Activated naive CD4-positive, alpha-beta T cell treated with anti-CD3 and anti-CD28 coated beads, Interleukin-2, amount 10 ng/mL, durations not matched to agents 7 days and 5 days (primary cell): Measurements from ENCODE around the gene PCSK2.

Experiments used
- CTCF ChIA-PET: fragments of 350-600 bp; sonication (Branson Sonifier 250); formaldehyde crosslinking; loops from one replicate; lab custom pipeline; 2021; ENCODE audit warnings: antibody characterized with exemption; lab: Charles Lee
- DNase-seq: peaks from one replicate; pipeline ENCODE4 v3.0.0-alpha.2; 2020
- H3K27ac Mint-ChIP-seq: one replicate; pipeline ENCODE4 v1.8.0; 2021; ENCODE audit warnings: mild to moderate bottlenecking, moderate library complexity, mixed read lengths
- H3K27me3 Mint-ChIP-seq: one replicate; pipeline ENCODE4 v1.8.0; 2021; ENCODE audit warnings: mild to moderate bottlenecking, mixed read lengths
- H3K36me3 Mint-ChIP-seq: one replicate; pipeline ENCODE4 v1.8.0; 2021; ENCODE audit warnings: mixed read lengths
- H3K4me1 Mint-ChIP-seq: one replicate; pipeline ENCODE4 v1.8.0; 2021; ENCODE audit warnings: mixed read lengths
- H3K4me3 Mint-ChIP-seq: one replicate; pipeline ENCODE4 v1.8.0; 2021; ENCODE audit warnings: mild to moderate bottlenecking, moderate library complexity, mixed read lengths
- H3K9me3 Mint-ChIP-seq: one replicate; pipeline ENCODE4 v1.8.0; 2021; ENCODE audit warnings: mixed read lengths

PCSK2 gene

GRCh38 chr20:17523326-17523725 is 296.5 kb downstream of the PCSK2 start:
- H3K9me3 Mint-ChIP-seq: no peaks in the 10 kb centered on the region
- no peaks in the 10 kb centered on the region for H3K36me3 Mint-ChIP-seq
- peaks cover 36% of the 10 kb centered on the region for H3K27me3 Mint-ChIP-seq
- DNase-seq: no peak
- no peak overlapping the region for H3K4me3 Mint-ChIP-seq
- H3K27ac Mint-ChIP-seq: no peak overlapping the region
- CTCF ChIA-PET: interaction anchor here (0.6 kb wide), 1 partner anchor 412 kb away, joined by 3 read pairs; no protein-coding TSS in a partner anchor
- peaks cover 4% of the 10 kb centered on the region for H3K4me1 Mint-ChIP-seq

DNA sequence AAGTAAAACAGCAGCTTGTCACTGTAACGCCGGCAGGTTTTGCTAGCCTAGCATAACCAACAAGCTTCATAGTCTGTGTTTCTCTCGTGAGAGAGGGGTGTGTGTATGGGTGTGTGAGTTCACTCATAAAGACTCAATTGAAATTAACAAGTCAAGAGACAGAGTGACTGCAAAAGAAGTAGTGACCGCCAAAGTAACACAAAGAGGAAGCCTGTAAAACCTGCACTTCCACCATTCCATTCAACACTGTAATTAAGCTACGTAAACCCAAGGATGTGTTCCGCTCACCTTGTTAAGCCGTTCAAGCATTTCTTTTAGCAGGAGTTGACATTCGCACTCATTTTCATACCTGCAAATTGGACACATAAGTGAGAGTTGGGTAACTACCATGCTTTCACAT is 297.7 kb downstream of the PCSK2 start:
- peaks cover 4% of the 10 kb centered on the region for H3K4me1 Mint-ChIP-seq
- peaks cover 29% of the 10 kb centered on the region for H3K27me3 Mint-ChIP-seq
- DNase-seq: no peak
- no peak overlapping the region for H3K27ac Mint-ChIP-seq
- CTCF ChIA-PET: no interaction called here
- no peak overlapping the region for H3K4me3 Mint-ChIP-seq
- no peaks in the 10 kb centered on the region for H3K9me3 Mint-ChIP-seq
- no peaks in the 10 kb centered on the region for H3K36me3 Mint-ChIP-seq

DNA sequence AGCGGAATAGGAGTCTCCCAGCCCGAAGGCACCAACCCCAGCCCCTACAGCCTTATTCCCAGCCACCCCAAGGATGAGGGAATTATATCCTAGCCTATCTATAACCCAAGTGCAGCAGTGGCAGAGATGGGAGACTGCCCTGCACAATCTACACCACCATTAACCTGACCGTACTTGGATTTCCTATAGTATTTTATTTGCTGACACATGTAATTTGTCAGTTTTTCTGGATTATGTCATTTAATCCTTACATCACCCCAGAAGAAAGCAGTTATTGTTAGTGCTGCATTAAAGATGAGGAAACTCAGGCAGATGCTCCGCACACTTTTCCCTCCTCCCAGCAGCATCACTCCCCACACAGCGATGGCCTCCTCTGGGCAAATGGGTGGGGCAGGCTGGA is 298.3 kb downstream of the PCSK2 start:
- Mint-ChIP-seq H3K36me3 (no peaks in the 10 kb centered on the region), H3K4me3 (no peak overlapping the region), H3K4me1 (peaks cover 5% of the 10 kb centered on the region), H3K27ac (no peak overlapping the region), H3K27me3 (peaks cover 28% of the 10 kb centered on the region), H3K9me3 (no peaks in the 10 kb centered on the region)
- DNase-seq: no peak
- CTCF ChIA-PET: no interaction called here

GRCh38 chr20:17525650-17526049 is 298.8 kb downstream of the PCSK2 start:
- DNase-seq: peak; percentile 42
- CTCF ChIA-PET: no interaction called here
- Mint-ChIP-seq H3K27me3 (peaks cover 28% of the 10 kb centered on the region), H3K27ac (no peak overlapping the region), H3K36me3 (no peaks in the 10 kb centered on the region), H3K4me3 (no peak overlapping the region), H3K4me1 (peaks cover 7% of the 10 kb centered on the region), H3K9me3 (no peaks in the 10 kb centered on the region)

GRCh38 chr20:17529586-17529985 is 302.7 kb downstream of the PCSK2 start:
- H3K36me3 Mint-ChIP-seq: no peaks in the 10 kb centered on the region
- H3K4me1 Mint-ChIP-seq: peaks cover 29% of the 10 kb centered on the region
- no peak for DNase-seq
- peaks cover 21% of the 10 kb centered on the region for H3K27me3 Mint-ChIP-seq
- no peak overlapping the region for H3K27ac Mint-ChIP-seq
- CTCF ChIA-PET: interaction anchor here (1.4 to 2.2 kb wide), 2 partner anchors 24 to 153 kb away, joined by 3 to 5 read pairs; partner anchors contain the start of gene RRBP1
- no peak overlapping the region for H3K4me3 Mint-ChIP-seq
- no peaks in the 10 kb centered on the region for H3K9me3 Mint-ChIP-seq

DNA sequence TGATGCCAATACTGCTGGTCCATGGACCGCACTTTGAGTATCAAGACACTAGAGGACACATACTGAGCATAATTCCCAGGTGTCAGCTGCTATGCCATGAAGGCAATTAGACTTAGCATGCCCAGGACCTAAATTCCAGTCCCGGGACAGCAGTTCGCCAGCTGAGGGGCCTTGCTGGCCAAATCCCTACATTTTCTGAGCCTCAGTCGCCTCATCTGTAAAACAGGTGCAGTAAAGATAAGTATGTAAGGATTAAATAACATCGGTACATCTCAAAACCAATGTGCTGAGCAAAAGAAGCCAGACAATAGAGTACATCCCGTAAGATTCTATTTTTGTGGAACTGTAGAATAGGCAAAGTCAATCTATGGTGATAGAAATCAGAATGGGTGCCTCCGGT is 303.3 kb downstream of the PCSK2 start:
- H3K4me1 Mint-ChIP-seq: peaks cover 29% of the 10 kb centered on the region
- CTCF ChIA-PET: interaction anchor here (0.6 to 2.2 kb wide), 3 partner anchors 24 to 152 kb away, joined by 3 to 5 read pairs (median 3); partner anchors contain the start of gene RRBP1
- no peak for DNase-seq
- H3K9me3 Mint-ChIP-seq: no peaks in the 10 kb centered on the region
- H3K27me3 Mint-ChIP-seq: peaks cover 22% of the 10 kb centered on the region
- no peaks in the 10 kb centered on the region for H3K36me3 Mint-ChIP-seq
- peak overlapping the region; percentile 28 for H3K27ac Mint-ChIP-seq
- peak overlapping the region; percentile 66 for H3K4me3 Mint-ChIP-seq

GRCh38 chr20:17530716-17531664 is 304.1 kb downstream of the PCSK2 start, which contains the start of gene BFSP1:
Gene BFSP1, minus strand, starts transcription at chr20:17531379. Its CDS starts 50 bp downstream, at chr20:17531329.
- Mint-ChIP-seq H3K27ac (peak within 1 kb of the TSS; percentile 94), H3K27me3 (peaks cover 19% of the 10 kb centered on the region), H3K4me1 (peaks cover 29% of the 10 kb centered on the region), H3K9me3 (no peaks in the 10 kb centered on the region), H3K36me3 (no peaks in the 10 kb centered on the region), H3K4me3 (peak within 1 kb of the TSS; percentile 87)
- CTCF ChIA-PET: interaction anchor here (0.6 to 2.2 kb wide), 8 partner anchors 23 to 432 kb away, joined by 3 to 7 read pairs (median 3); partner anchors contain the start of gene RRBP1
- peak; percentile 71 for DNase-seq

DNA sequence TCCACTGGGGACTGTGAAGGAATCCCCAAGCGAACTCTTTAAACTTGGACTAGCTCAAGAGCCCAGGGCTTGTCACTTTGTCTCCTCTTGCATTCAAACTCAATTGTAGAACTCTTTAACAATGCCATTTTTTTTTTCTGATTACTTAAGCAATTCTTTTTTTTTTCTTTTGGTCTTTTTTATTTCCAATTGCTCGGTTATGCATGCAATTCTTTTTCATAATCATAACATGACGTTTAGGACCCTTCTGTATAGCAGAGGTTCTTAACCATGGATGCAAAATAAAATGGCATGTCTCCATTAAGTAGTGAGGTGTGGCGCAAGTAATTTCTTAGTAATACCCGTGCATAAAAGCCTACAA is 304.8 kb downstream of the PCSK2 start:
- peaks cover 30% of the 10 kb centered on the region for H3K4me1 Mint-ChIP-seq
- CTCF ChIA-PET: interaction anchor here (0.7 to 1.5 kb wide), 6 partner anchors 23 to 431 kb away, joined by 3 to 7 read pairs (median 3); no protein-coding TSS in a partner anchor
- no peaks in the 10 kb centered on the region for H3K9me3 Mint-ChIP-seq
- H3K27ac Mint-ChIP-seq: peak overlapping the region; percentile 94
- H3K36me3 Mint-ChIP-seq: no peaks in the 10 kb centered on the region
- DNase-seq: no peak
- H3K27me3 Mint-ChIP-seq: peaks cover 20% of the 10 kb centered on the region
- H3K4me3 Mint-ChIP-seq: peak overlapping the region; percentile 87

DNA sequence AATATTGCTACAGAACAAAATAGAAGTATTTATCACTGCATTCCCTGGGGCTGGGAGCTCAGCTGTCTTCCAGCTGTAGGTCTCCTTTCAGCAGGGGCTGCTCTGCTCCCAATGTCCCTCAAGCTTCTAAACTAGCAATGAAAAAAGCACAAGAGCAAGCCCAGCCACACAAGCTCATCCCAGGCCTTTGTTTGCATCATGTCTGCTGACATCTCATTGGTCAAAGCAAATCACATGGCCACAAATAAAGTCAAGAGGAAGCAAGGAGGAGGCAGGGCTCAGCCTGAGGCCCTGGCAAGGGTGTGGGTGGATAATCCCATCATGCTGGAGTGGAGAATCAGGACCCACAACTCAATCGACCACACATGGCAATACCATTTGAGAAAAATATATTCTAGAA is 306.6 kb downstream of the PCSK2 start:
- peaks cover 37% of the 10 kb centered on the region for H3K4me1 Mint-ChIP-seq
- H3K36me3 Mint-ChIP-seq: no peaks in the 10 kb centered on the region
- CTCF ChIA-PET: interaction anchor here (0.9 to 1.8 kb wide), 3 partner anchors 77 to 405 kb away, joined by 3 to 5 read pairs (median 3); no protein-coding TSS in a partner anchor
- peaks cover 31% of the 10 kb centered on the region for H3K27me3 Mint-ChIP-seq
- no peak overlapping the region for H3K27ac Mint-ChIP-seq
- peak; percentile 36 for DNase-seq
- no peaks in the 10 kb centered on the region for H3K9me3 Mint-ChIP-seq
- H3K4me3 Mint-ChIP-seq: no peak overlapping the region

DNA sequence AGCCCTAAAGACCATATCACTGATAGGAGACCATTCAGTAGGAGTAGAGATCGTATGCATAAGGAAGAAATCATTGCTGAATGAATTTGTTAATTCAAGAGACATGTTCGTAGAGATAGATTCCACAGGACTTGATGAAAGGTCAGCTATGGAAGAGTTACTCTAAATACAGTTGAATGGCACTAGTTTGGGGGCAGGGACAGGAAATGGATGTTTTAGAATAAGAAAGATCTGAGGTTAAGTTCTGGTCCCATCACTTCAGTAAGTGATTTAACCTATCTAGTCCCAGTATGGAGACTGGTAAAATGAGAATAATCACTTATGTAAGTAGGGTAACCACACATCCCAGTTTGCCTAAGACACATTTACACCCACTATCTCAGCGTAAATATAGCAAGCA is 307.2 kb downstream of the PCSK2 start:
- peaks cover 33% of the 10 kb centered on the region for H3K27me3 Mint-ChIP-seq
- H3K27ac Mint-ChIP-seq: no peak overlapping the region
- no peak overlapping the region for H3K4me3 Mint-ChIP-seq
- peaks cover 37% of the 10 kb centered on the region for H3K4me1 Mint-ChIP-seq
- CTCF ChIA-PET: interaction anchor here (0.6 to 3.8 kb wide), 3 partner anchors 29 to 405 kb away, joined by 3 to 20 read pairs (median 5); no protein-coding TSS in a partner anchor
- no peaks in the 10 kb centered on the region for H3K36me3 Mint-ChIP-seq
- H3K9me3 Mint-ChIP-seq: no peaks in the 10 kb centered on the region
- no peak for DNase-seq
